NB4 (cell line): ENCODE data around the gene MXI1.

Experiments
- DNase-seq: peaks from one replicate; pipeline ENCODE4 v3.0.0; 2010; ENCODE audit warnings: low read depth
- H3K4me3 ChIP-seq: one replicate; pipeline ENCODE4 v1.5.1; 2011; ENCODE audit warnings: mild to moderate bottlenecking, low read depth, low read length, moderate library complexity
- MYC ChIP-seq: IDR thresholded peaks from 2 replicates; pipeline ENCODE4 v1.6.1; 2011; ENCODE audit warnings: low read depth, low read length
- POLR2A ChIP-seq: IDR thresholded peaks from 2 replicates; pipeline ENCODE4 v1.6.1; 2011; ENCODE audit warnings: mild to moderate bottlenecking; ENCODE audit not compliant: insufficient read length; ENCODE audit errors: extremely low read depth
- TF ChIP-seq, protein P1 (sequence below): IDR thresholded peaks from one replicate; pipeline ENCODE4 v1.5.1; 2012; ENCODE audit warnings: low read depth, low read length
- TF ChIP-seq, protein P2 (sequence below): IDR thresholded peaks from 2 replicates; pipeline ENCODE4 v1.6.1; 2011; ENCODE audit warnings: low read depth, low read length

MXI1 gene

GRCh38 chr10:110279407-110279986 lies 72.1 kb downstream of the MXI1 start:
- TF ChIP-seq, protein P1, sequence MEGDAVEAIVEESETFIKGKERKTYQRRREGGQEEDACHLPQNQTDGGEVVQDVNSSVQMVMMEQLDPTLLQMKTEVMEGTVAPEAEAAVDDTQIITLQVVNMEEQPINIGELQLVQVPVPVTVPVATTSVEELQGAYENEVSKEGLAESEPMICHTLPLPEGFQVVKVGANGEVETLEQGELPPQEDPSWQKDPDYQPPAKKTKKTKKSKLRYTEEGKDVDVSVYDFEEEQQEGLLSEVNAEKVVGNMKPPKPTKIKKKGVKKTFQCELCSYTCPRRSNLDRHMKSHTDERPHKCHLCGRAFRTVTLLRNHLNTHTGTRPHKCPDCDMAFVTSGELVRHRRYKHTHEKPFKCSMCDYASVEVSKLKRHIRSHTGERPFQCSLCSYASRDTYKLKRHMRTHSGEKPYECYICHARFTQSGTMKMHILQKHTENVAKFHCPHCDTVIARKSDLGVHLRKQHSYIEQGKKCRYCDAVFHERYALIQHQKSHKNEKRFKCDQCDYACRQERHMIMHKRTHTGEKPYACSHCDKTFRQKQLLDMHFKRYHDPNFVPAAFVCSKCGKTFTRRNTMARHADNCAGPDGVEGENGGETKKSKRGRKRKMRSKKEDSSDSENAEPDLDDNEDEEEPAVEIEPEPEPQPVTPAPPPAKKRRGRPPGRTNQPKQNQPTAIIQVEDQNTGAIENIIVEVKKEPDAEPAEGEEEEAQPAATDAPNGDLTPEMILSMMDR, result peak; percentile 83
- TF ChIP-seq POLR2A (no peak), MYC (peak; percentile 36; the same call in 1 of the 2 replicates)
- H3K4me3 ChIP-seq, result no peak overlapping the region
- DNase-seq, result peak; percentile 82

GRCh38 chr10:110284262-110284661 lies 76.9 kb downstream of the MXI1 start:
- DNase-seq, result no peak
- no peak overlapping the region for H3K4me3 ChIP-seq
- no peak for TF ChIP-seq MYC
- no peak for TF ChIP-seq POLR2A
- TF ChIP-seq, protein P2, sequence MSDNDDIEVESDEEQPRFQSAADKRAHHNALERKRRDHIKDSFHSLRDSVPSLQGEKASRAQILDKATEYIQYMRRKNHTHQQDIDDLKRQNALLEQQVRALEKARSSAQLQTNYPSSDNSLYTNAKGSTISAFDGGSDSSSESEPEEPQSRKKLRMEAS, result no peak
- TF ChIP-seq, protein P1, result no peak

DNA sequence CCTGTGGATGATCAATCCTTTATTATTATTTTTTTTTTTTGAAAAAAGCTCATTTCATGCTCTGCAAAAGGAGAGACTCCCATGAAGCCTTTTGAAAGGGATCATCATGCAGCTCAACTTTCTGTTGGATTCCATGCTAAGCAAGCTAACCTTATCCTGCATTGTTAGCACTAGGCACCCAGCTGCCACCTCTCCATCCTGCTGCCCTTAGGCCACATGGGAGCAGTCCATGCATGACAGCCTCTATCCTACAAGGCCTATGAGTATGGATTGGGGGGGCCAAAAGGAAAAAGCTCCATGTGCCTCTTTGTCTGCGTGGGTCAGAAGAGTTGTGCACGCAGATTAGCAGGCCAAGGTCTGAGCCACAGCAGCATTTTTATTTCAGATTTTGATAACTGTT lies 78.1 kb downstream of the MXI1 start:
- TF ChIP-seq POLR2A, result no peak
- H3K4me3 ChIP-seq, result no peak overlapping the region
- no peak for DNase-seq

DNA sequence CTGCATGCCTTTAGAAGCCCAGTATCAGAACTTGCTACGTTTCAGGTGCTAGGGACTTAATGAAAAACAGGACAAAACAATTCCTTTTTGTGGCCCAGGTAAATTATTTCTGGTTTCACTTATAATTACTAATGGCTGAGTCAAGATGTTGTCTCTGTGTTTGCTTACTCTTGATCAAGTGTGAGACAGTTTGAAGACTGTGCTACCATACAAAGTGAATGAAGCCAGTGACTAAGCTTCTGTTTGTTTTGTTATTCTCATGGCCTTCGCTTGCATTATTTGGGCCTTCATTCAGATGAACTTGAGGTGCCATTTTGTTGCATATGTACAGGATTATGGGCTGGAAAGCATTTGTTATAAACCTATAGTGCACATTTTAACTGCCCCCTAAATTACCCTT lies 79.4 kb downstream of the MXI1 start:
- DNase-seq, result no peak
- no peak overlapping the region for H3K4me3 ChIP-seq
- TF ChIP-seq, protein P2, result no peak
- TF ChIP-seq MYC (no peak), POLR2A (no peak)
- TF ChIP-seq, protein P1, result no peak

DNA sequence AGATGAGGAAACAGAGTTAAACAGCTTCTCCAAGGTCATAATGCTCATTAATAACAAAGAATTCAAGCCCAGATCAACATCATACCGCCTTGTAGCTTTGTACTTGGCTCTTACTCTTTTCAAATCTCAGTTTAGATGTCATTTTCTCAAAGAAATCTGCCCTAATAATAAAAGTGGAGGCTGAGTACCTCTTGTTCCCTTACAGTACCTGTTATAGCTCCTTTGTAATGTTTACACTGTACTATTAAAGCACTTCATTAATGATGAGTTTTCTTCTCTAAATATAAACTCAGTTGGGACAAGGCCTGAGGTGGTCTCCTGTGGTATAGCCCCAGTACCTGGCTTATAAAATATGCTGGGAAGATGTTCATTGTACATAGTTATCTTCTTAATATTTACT lies 89.6 kb downstream of the MXI1 start:
- no peak for DNase-seq
- TF ChIP-seq MYC (no peak), POLR2A (no peak)
- TF ChIP-seq, protein P2, result no peak
- TF ChIP-seq, protein P1, result no peak

GRCh38 chr10:110300486-110300986 lies 93.1 kb downstream of the MXI1 start:
- TF ChIP-seq, protein P1, result no peak
- TF ChIP-seq, protein P2, result no peak
- TF ChIP-seq MYC (no peak), POLR2A (no peak)
- DNase-seq, result no peak
- H3K4me3 ChIP-seq, result peak overlapping the region; percentile 25

More for the DNA sequence above, 89.6 kb downstream of the MXI1 start:
- no peak overlapping the region for H3K4me3 ChIP-seq
